ENCODE measurements around the gene PDE4B. TPM values are rescaled to one million over a fixed set of nuclear protein-coding genes. Genes with fewer than 3 reads are reported as not detected.
A peak's percentile ranks its signal among the peaks of the same experiment; 100 is the strongest.
"Not testable (repeated sequence)": the region's sequence is repeated elsewhere in the genome, so short reads cannot be mapped to it uniquely, and the experiment has no call there.

The PDE4B gene
- total RNA-seq, 3 donors from 2014 or later, result 8.0 to 207 (median 54.4) TPM

DNA sequence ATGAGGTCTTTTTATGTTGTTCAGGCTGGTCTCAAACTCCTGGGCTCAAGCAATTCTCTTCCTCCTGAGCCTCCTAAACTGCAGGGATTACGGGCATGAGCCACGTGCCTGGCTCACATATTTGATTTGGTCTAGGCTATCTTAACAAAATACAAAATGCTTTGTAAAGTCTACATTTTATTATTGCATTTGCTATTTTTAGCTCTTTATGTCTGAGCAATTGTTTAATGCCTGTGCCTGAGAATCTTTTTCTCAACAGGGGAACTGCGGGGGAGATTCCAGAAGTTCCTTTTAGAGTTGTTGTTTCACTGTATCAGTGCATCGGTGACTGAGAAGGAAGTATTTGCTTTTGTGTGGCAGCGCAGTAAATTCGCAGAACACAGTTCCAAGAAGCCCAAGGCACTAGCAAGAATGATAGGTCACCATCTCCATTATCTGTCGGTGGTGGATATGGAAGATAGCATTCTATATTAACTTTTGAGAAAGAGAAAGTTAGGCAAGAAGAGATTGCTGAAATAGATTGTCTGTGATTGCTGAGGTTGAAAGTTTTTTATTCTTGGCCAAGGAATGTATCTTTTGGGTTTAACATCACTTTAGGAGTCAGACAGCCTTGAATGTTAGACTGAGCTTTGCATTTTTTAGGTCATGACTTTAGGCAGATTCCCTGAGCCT lies 167.3 kb downstream of the PDE4B start:
- Histone ChIP-seq H3K36me3 (no peaks in the 10 kb centered on the region), H3K27me3 (no peaks in the 10 kb centered on the region), H3K4me3 (peak overlapping the region in 2 of 3 donors; percentile 17 to 39), H3K27ac (peak overlapping the region in 1 of 2 donors; percentile 8), H3K4me1 (peaks cover 0 to 5% of the 10 kb centered on the region in 2 donors), H3K9me3 (no peaks in the 10 kb centered on the region)
- no peak for DNase-seq (ENCODE audit: low spot score in 2 of 2)
- TF ChIP-seq, protein P1, sequence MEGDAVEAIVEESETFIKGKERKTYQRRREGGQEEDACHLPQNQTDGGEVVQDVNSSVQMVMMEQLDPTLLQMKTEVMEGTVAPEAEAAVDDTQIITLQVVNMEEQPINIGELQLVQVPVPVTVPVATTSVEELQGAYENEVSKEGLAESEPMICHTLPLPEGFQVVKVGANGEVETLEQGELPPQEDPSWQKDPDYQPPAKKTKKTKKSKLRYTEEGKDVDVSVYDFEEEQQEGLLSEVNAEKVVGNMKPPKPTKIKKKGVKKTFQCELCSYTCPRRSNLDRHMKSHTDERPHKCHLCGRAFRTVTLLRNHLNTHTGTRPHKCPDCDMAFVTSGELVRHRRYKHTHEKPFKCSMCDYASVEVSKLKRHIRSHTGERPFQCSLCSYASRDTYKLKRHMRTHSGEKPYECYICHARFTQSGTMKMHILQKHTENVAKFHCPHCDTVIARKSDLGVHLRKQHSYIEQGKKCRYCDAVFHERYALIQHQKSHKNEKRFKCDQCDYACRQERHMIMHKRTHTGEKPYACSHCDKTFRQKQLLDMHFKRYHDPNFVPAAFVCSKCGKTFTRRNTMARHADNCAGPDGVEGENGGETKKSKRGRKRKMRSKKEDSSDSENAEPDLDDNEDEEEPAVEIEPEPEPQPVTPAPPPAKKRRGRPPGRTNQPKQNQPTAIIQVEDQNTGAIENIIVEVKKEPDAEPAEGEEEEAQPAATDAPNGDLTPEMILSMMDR (IDR thresholded peaks at IDR 0.05), result no peak
- TF ChIP-seq POLR2AphosphoS5 (IDR thresholded peaks at IDR 0.05) (no peak), POLR2A (IDR thresholded peaks at IDR 0.05) (no peak)
- intact Hi-C loops (cut with DNase I; ENCODE audit: low total_unique reads), result no loop called here

DNA sequence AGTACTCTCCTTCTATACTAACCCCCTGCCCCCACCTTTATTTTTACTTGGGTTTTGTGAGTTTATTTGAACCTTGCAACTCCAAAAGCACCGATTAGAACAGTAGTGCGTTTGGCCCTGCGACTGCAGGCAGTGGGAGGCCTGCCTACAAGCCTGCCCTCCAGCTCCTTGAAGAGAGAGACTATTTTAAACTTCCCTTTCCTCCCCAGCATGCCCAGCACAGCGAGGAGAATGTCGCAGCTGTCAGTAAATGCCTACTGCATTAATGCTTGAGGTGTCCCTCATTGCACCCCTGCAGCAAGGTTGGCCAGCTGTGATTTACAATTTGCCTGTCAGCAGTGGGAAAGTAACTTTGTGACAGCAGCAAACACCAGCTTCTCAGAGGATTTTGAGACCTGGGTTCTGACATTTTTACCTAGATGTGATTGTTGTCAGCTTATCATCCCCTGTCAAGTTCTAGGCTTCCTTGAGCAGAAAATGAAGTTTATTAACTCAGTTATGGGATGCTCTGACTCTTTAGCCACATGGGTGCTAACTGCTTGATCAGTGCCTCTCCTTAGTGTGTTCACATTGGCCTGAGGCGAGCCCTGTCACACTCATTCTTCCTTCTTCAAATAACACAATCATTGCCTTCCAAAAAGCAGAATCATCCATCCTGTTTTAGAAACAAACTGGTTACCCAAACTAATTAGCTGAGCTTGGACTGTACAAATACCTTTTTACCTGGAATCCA lies 170.6 kb downstream of the PDE4B start:
- no peaks in the 10 kb centered on the region for H3K9me3 ChIP-seq

DNA sequence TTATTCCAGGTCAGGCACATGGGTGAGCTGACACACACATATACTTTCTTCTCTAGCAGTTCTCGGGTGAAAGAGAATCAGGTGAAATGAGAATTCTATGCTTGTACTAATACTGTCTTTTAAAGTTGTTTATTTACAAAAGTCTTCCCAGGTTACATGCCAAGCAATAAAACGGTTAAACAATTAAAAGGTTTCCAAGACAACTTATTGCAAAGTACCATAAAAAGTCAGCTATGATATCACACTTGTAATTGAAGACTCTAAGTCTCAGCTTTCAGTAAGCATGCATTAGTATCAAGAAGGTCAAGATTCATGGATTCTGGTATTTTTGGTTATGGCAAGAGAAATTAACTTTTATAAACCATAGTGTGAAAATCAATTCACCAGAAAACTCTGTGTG lies 171.4 kb downstream of the PDE4B start:
- no peak for DNase-seq (ENCODE audit: low spot score in 2 of 2)
- Histone ChIP-seq H3K4me1 (peaks cover 0 to 5% of the 10 kb centered on the region in 2 donors), H3K36me3 (no peaks in the 10 kb centered on the region), H3K27ac (peak overlapping the region; percentile 65 to 74), H3K27me3 (no peaks in the 10 kb centered on the region), H3K4me3 (no peak overlapping the region), H3K9me3 (no peaks in the 10 kb centered on the region)
- TF ChIP-seq POLR2AphosphoS5 (IDR thresholded peaks at IDR 0.05), result no peak
- TF ChIP-seq POLR2A (IDR thresholded peaks at IDR 0.05), result no peak
- TF ChIP-seq, protein P1 (IDR thresholded peaks at IDR 0.05), result no peak
- intact Hi-C loops (cut with DNase I; ENCODE audit: low total_unique reads), result no loop called here

More for the DNA sequence above, 170.6 kb downstream of the PDE4B start:
- Histone ChIP-seq H3K27me3 (no peaks in the 10 kb centered on the region), H3K27ac (peak overlapping the region; percentile 65 to 71), H3K36me3 (no peaks in the 10 kb centered on the region), H3K4me1 (peaks cover 0 to 5% of the 10 kb centered on the region in 2 donors), H3K4me3 (peak overlapping the region in 2 of 3 donors; percentile 1 to 23)
- no peak for TF ChIP-seq POLR2A (IDR thresholded peaks at IDR 0.05)
- no peak for TF ChIP-seq POLR2AphosphoS5 (IDR thresholded peaks at IDR 0.05)
- TF ChIP-seq, protein P1 (IDR thresholded peaks at IDR 0.05), result no peak
- intact Hi-C loops (cut with DNase I; ENCODE audit: low total_unique reads), result no loop called here
- no peak for DNase-seq (ENCODE audit: low spot score in 2 of 2)

DNA sequence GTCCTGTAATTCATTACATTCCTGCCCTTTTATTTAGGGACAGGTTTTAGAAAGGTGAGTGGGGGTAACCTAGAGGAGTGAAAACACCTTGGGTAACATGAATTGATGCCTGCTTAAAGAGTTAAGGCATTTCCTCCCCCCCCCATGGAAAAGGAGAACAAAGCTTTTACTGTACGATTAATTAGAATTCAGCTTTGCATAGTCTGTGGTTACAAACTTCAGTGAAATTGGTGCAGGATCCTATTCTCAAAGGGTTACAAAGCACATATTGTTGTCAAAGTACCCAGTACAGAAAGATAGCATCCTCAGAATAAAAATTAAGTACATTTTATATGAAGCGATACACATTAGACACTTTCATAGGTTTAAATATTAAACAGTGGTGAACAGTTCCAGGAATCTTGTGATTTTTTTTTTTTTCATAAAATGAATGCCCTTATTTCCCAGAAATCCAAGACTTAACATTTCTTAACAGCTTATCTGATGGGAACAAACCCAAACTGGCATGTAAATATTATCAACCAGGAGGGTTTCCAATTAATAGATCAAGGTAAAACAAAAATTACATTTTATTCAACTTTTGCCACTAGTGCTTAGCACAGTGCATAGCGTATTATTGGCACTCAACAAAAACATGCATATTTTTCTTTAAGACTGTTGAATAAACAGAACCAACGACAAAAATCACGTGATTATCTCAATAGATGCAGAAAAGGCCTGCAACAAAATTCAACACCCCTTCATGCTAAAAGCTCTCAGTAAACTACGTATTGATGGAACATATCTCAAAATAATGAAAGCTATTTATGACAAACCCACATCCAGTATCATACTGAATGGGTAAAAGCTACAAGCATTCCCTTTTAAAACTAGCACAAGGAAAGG lies 172.7 kb downstream of the PDE4B start:
- DNase-seq (ENCODE audit: low spot score in 2 of 2), result no peak
- intact Hi-C loops (cut with DNase I; ENCODE audit: low total_unique reads), result no loop called here

DNA sequence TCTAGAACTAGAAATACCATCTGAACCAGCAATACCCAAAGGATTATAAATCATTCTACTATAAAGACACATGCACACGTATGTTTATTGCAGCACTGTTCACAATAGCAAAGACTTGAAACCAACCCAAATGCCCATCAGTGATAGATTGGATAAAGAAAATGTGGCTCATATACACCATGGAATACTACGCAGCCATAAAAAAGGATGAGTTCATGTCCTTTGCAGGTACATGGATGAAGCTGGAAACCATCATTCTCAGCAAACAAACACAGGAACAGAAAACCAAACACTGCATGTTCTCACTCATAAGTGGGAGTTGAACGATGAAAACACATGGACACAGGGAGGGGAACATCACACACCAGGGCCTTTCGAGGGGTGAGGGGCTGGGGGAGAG lies 174.8 kb downstream of the PDE4B start:
- H3K27me3 ChIP-seq; H3K9me3 ChIP-seq; H3K4me3 ChIP-seq; intact Hi-C loops (cut with DNase I; ENCODE audit: low total_unique reads); H3K27ac ChIP-seq; H3K4me1 ChIP-seq; H3K36me3 ChIP-seq; DNase-seq (ENCODE audit: low spot score in 2 of 2): not testable (repeated sequence)

More for the DNA sequence above, 172.7 kb downstream of the PDE4B start:
- H3K27me3 ChIP-seq, result no peaks in the 10 kb centered on the region
- no peaks in the 10 kb centered on the region for H3K4me1 ChIP-seq
- peak overlapping the region; percentile 65 to 74 for H3K27ac ChIP-seq
- TF ChIP-seq POLR2AphosphoS5 (IDR thresholded peaks at IDR 0.05) (no peak), POLR2A (IDR thresholded peaks at IDR 0.05) (no peak)
- TF ChIP-seq, protein P1 (IDR thresholded peaks at IDR 0.05), result no peak
- no peaks in the 10 kb centered on the region for H3K36me3 ChIP-seq
- no peaks in the 10 kb centered on the region for H3K9me3 ChIP-seq
- no peak overlapping the region for H3K4me3 ChIP-seq
